Activated naive CD8-positive, alpha-beta T cell (primary cell): ENCODE measurements around the gene CDS1.
"Not testable (repeated sequence)": the region's sequence is repeated elsewhere in the genome, so short reads cannot be mapped to it uniquely, and the experiment has no call there.

Source experiments
- H3K27ac Mint-ChIP-seq: one replicate; pipeline ENCODE4 v1.8.0; 2021; ENCODE audit warnings: mixed read lengths
- H3K27me3 Mint-ChIP-seq: one replicate; pipeline ENCODE4 v1.8.0; 2021; ENCODE audit warnings: mixed read lengths
- H3K36me3 Mint-ChIP-seq: one replicate; pipeline ENCODE4 v1.8.0; 2021; ENCODE audit warnings: mixed read lengths
- H3K4me1 Mint-ChIP-seq: one replicate; pipeline ENCODE4 v1.8.0; 2021; ENCODE audit warnings: low read depth, mixed read lengths
- H3K4me3 Mint-ChIP-seq: one replicate; pipeline ENCODE4 v1.8.0; 2021; ENCODE audit warnings: mild to moderate bottlenecking, mixed read lengths
- H3K9me3 Mint-ChIP-seq: one replicate; pipeline ENCODE4 v1.8.0; 2021; ENCODE audit warnings: low read depth, mixed read lengths

The CDS1 gene

GRCh38 chr4:84677093-84677492 lies 94.2 kb downstream of the CDS1 start:
- Mint-ChIP-seq H3K27ac (no peak overlapping the region), H3K27me3 (peaks cover 1% of the 10 kb centered on the region), H3K4me3 (no peak overlapping the region), H3K36me3 (no peaks in the 10 kb centered on the region), H3K4me1 (peaks cover 3% of the 10 kb centered on the region), H3K9me3 (no peaks in the 10 kb centered on the region)

- no peaks in the 10 kb centered on the region for H3K9me3 Mint-ChIP-seq
- H3K27ac Mint-ChIP-seq = no peak overlapping the region
- no peak overlapping the region for H3K4me3 Mint-ChIP-seq
- H3K4me1 Mint-ChIP-seq = peaks cover 3% of the 10 kb centered on the region
- H3K36me3 Mint-ChIP-seq = no peaks in the 10 kb centered on the region
- peaks cover 1% of the 10 kb centered on the region for H3K27me3 Mint-ChIP-seq
These were observed 95.1 kb downstream of the CDS1 start for GRCh38 chr4:84677995-84678394.

- no peaks in the 10 kb centered on the region for H3K36me3 Mint-ChIP-seq
- H3K9me3 Mint-ChIP-seq = no peaks in the 10 kb centered on the region
- peaks cover 1% of the 10 kb centered on the region for H3K27me3 Mint-ChIP-seq
- H3K4me1 Mint-ChIP-seq = peaks cover 3% of the 10 kb centered on the region
- H3K4me3 Mint-ChIP-seq = no peak overlapping the region
- H3K27ac Mint-ChIP-seq = no peak overlapping the region
These were observed 96.2 kb downstream of the CDS1 start for GRCh38 chr4:84678976-84679744.

GRCh38 chr4:84680956-84681355 lies 98.0 kb downstream of the CDS1 start:
- H3K4me1 Mint-ChIP-seq = peaks cover 3% of the 10 kb centered on the region
- no peaks in the 10 kb centered on the region for H3K36me3 Mint-ChIP-seq
- no peak overlapping the region for H3K27ac Mint-ChIP-seq
- no peak overlapping the region for H3K4me3 Mint-ChIP-seq
- no peaks in the 10 kb centered on the region for H3K9me3 Mint-ChIP-seq
- H3K27me3 Mint-ChIP-seq = peaks cover 1% of the 10 kb centered on the region

- no peak overlapping the region for H3K4me3 Mint-ChIP-seq
- no peaks in the 10 kb centered on the region for H3K36me3 Mint-ChIP-seq
- H3K27me3 Mint-ChIP-seq = peaks cover 1% of the 10 kb centered on the region
- H3K9me3 Mint-ChIP-seq = no peaks in the 10 kb centered on the region
- H3K27ac Mint-ChIP-seq = no peak overlapping the region
- peaks cover 3% of the 10 kb centered on the region for H3K4me1 Mint-ChIP-seq
These were observed 98.8 kb downstream of the CDS1 start for GRCh38 chr4:84681486-84682274.

GRCh38 chr4:84682661-84683060 lies 99.7 kb downstream of the CDS1 start:
- not testable (repeated sequence) for H3K9me3 Mint-ChIP-seq, H3K4me1 Mint-ChIP-seq, H3K36me3 Mint-ChIP-seq, H3K4me3 Mint-ChIP-seq, H3K27ac Mint-ChIP-seq, H3K27me3 Mint-ChIP-seq

GRCh38 chr4:84683064-84683850 lies 100.3 kb downstream of the CDS1 start:
- H3K27me3 Mint-ChIP-seq = peaks cover 1% of the 10 kb centered on the region
- H3K36me3 Mint-ChIP-seq = no peaks in the 10 kb centered on the region
- H3K9me3 Mint-ChIP-seq = no peaks in the 10 kb centered on the region
- peaks cover 3% of the 10 kb centered on the region for H3K4me1 Mint-ChIP-seq
- no peak overlapping the region for H3K4me3 Mint-ChIP-seq
- H3K27ac Mint-ChIP-seq = no peak overlapping the region

GRCh38 chr4:84684361-84684760 lies 101.4 kb downstream of the CDS1 start:
- Mint-ChIP-seq H3K27me3 (peaks cover 1% of the 10 kb centered on the region), H3K4me3 (no peak overlapping the region), H3K27ac (no peak overlapping the region), H3K4me1 (peaks cover 3% of the 10 kb centered on the region), H3K36me3 (no peaks in the 10 kb centered on the region), H3K9me3 (no peaks in the 10 kb centered on the region)

- H3K4me1 Mint-ChIP-seq = peaks cover 3% of the 10 kb centered on the region
These were observed 102.2 kb downstream of the CDS1 start for GRCh38 chr4:84685105-84685504.

GRCh38 chr4:84688605-84689004 lies 105.7 kb downstream of the CDS1 start:
- Mint-ChIP-seq H3K4me1 (no peaks in the 10 kb centered on the region), H3K4me3 (no peak overlapping the region), H3K36me3 (no peaks in the 10 kb centered on the region), H3K27ac (no peak overlapping the region), H3K27me3 (no peaks in the 10 kb centered on the region), H3K9me3 (no peaks in the 10 kb centered on the region)

More at GRCh38 chr4:84685105-84685504, 102.2 kb downstream of the CDS1 start:
- Mint-ChIP-seq H3K9me3 (no peaks in the 10 kb centered on the region), H3K4me3 (no peak overlapping the region), H3K36me3 (no peaks in the 10 kb centered on the region), H3K27me3 (peaks cover 1% of the 10 kb centered on the region), H3K27ac (no peak overlapping the region)

GRCh38 chr4:84689197-84689596 lies 106.3 kb downstream of the CDS1 start:
- Mint-ChIP-seq H3K27me3 (no peaks in the 10 kb centered on the region), H3K4me3 (no peak overlapping the region), H3K36me3 (no peaks in the 10 kb centered on the region)

GRCh38 chr4:84690481-84690880 lies 107.6 kb downstream of the CDS1 start:
- Mint-ChIP-seq H3K27me3 (no peaks in the 10 kb centered on the region), H3K27ac (no peak overlapping the region), H3K36me3 (no peaks in the 10 kb centered on the region), H3K4me1 (no peaks in the 10 kb centered on the region), H3K9me3 (no peaks in the 10 kb centered on the region), H3K4me3 (no peak overlapping the region)

More at GRCh38 chr4:84689197-84689596, 106.3 kb downstream of the CDS1 start:
- H3K4me1 Mint-ChIP-seq = no peaks in the 10 kb centered on the region
- no peak overlapping the region for H3K27ac Mint-ChIP-seq
- no peaks in the 10 kb centered on the region for H3K9me3 Mint-ChIP-seq

- Mint-ChIP-seq H3K9me3 (no peaks in the 10 kb centered on the region), H3K27me3 (no peaks in the 10 kb centered on the region), H3K4me1 (no peaks in the 10 kb centered on the region), H3K36me3 (no peaks in the 10 kb centered on the region), H3K27ac (no peak overlapping the region), H3K4me3 (no peak overlapping the region)
These were observed 108.3 kb downstream of the CDS1 start for GRCh38 chr4:84691170-84691691.

- Mint-ChIP-seq H3K27ac (no peak overlapping the region), H3K36me3 (no peaks in the 10 kb centered on the region), H3K27me3 (no peaks in the 10 kb centered on the region), H3K9me3 (no peaks in the 10 kb centered on the region), H3K4me3 (no peak overlapping the region), H3K4me1 (no peaks in the 10 kb centered on the region)
These were observed 108.9 kb downstream of the CDS1 start for GRCh38 chr4:84691800-84692199.

GRCh38 chr4:84697159-84697558 lies 114.2 kb downstream of the CDS1 start:
- Mint-ChIP-seq H3K27me3 (no peaks in the 10 kb centered on the region), H3K27ac (no peak overlapping the region), H3K4me3 (no peak overlapping the region), H3K4me1 (no peaks in the 10 kb centered on the region), H3K9me3 (no peaks in the 10 kb centered on the region), H3K36me3 (no peaks in the 10 kb centered on the region)
